Activated CD4-positive, alpha-beta T cell treated with anti-CD3 and anti-CD28 coated beads for 1 hour (primary cell): Measurements from ENCODE around the gene CDH1.
"Not testable (repeated sequence)": the region's sequence is repeated elsewhere in the genome, so short reads cannot be mapped to it uniquely, and the experiment has no call there.

Source experiments
- DNase-seq: peaks from one replicate; pipeline ENCODE4 v3.0.0-alpha.2; 2020

Gene CDH1

GRCh38 chr16:68737046-68737729 is at the start of gene CDH1:
TSS of gene CDH1 (plus strand) at chr16:68737292. CDS start at chr16:68737416, 124 bp downstream.
- DNase-seq = no peak

DNA sequence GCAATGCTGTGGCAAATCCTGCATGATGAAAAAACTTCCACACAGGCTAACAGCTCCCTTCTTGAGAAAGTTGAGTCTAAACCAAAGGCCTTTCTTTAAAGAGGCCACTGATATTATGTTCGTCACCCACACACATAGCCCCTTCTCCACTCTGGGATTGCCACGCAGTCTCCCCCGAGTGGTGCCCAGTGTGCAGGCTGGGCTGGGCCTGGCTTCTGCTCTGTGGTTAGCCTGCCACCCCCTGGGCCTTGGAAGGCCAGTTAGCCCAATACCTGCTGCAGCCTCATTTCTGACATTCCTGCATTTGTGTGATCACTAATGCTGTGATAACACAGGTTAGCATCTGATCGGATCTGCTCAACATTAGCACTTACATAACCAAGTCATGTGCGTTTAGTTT is 47.2 kb upstream of the CDH1 start:
- DNase-seq = no peak

DNA sequence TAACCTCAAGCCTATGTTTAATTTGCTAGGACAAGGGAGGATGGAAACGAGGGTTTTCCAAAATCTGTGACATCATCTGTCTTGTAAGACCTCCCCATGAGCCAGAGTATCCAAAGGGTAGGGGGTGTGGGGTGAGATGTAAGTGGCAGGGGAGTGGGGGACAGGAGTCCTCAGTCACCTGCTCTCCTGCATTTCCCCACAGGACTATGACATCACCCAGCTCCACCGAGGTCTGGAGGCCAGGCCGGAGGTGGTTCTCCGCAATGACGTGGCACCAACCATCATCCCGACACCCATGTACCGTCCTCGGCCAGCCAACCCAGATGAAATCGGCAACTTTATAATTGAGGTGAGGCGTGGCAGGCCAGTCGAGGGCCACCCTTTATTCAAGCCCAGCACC is 41.5 kb upstream of the CDH1 start:
- DNase-seq = no peak

- DNase-seq = no peak
Measured at GRCh38 chr16:68696514-68696913, 40.6 kb upstream of the CDH1 start.

DNA sequence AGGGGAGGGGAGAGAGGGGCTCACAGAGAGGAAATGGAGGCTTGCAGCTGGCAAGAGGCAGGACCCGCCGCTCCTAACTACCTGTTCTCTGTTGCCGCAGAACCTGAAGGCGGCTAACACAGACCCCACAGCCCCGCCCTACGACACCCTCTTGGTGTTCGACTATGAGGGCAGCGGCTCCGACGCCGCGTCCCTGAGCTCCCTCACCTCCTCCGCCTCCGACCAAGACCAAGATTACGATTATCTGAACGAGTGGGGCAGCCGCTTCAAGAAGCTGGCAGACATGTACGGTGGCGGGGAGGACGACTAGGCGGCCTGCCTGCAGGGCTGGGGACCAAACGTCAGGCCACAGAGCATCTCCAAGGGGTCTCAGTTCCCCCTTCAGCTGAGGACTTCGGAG is 39.0 kb upstream of the CDH1 start:
- no peak for DNase-seq

GRCh38 chr16:68700120-68700519 is 37.0 kb upstream of the CDH1 start:
- no peak for DNase-seq

- no peak for DNase-seq
Measured at GRCh38 chr16:68700831-68701230, 36.3 kb upstream of the CDH1 start.

DNA sequence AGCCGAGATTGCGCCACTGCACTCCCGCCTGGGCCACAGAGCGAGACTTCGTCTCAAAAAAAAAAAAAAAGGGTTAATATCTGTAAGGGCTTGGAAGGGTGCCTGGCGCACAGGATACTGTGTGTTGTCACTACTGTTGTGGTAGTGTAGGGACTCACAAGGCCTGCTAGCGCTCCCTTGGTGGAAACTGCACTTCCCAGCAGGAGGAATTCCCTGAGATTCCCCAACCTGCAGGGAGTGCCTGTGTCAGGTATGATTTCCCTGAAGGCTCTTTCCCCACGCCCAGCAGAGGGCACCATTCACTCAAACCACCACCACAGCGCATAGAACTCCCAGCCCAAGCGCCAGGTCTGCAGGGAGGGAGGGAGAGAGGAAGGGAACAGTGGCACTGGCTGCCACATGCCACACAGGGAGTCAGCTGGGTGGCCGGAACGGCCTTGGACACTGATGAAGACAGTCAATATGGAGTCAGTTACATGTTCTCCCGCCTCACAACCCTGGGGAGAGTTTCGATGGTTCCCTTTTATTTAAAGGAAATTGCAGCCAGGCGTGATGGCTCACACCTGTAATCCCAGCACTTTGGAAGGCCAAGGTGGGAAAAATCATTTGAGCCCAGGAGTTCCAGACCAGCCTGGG is 32.7 kb upstream of the CDH1 start:
- DNase-seq = peak; percentile 16

- no peak for DNase-seq
Measured at GRCh38 chr16:68707340-68708152, 29.5 kb upstream of the CDH1 start.

- no peak for DNase-seq
Measured at GRCh38 chr16:68710211-68710610, 26.9 kb upstream of the CDH1 start.

DNA sequence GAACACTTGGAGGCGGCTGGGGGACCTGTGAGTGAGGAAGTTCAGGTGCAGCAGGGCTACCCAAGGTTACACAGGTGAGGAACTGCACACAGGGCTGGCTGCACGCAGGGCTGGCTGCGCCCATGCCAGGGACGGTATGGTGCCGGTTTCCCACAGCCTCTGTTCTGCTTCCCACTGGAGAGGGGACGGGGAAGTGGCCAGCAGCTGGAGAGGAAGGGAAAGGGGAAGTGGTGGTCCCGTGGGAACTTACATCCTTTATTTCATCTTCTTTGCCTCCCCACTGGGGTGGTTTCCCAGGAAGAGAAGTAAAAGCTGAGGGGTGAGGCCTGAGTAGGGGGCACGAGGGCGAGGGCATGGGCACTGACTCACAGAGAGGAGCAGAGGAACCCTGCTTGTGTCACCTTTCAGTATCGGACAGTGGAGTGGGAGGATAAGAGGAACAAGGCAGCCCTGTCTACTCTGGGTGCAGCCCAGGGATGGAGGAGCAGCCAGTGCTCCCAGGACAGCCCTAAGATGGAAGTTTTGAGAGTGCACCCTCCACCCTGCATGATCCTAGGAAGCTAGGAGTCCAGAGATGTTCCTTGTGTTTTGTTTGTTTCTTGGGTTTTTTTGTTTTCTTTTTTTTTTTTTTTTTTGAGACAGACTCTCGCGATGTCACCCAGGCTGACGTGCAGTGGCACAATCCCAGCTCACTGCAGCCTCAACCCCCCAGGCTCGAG is 25.5 kb upstream of the CDH1 start:
- DNase-seq = no peak

GRCh38 chr16:68713361-68713760 is 23.7 kb upstream of the CDH1 start:
- DNase-seq = no peak

- DNase-seq = no peak
Measured at GRCh38 chr16:68715471-68715870, 21.6 kb upstream of the CDH1 start.

DNA sequence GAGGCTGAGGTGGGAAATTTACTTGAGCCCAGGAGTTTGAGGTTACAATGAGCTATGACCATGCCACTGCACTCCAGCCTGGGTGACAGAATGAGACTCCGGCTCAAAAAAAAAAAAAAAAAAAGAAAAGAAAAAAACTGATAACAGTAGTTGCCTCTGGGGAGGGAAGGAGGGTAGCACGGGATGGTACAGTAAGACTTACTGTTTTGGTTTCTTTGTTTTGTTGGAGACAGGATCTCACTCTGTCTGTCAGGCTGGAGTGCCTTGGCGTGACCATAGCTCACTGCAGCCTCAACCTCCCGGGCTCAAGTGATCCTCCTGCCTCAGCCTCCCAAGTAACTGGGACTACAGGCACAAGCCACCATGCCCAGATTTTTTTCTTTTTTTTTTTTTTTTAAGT is 20.6 kb upstream of the CDH1 start:
- DNase-seq = not testable (repeated sequence)

- DNase-seq = no peak
Measured at GRCh38 chr16:68717684-68718083, 19.4 kb upstream of the CDH1 start.

- DNase-seq = no peak
Measured at GRCh38 chr16:68718590-68718989, 18.5 kb upstream of the CDH1 start.

- DNase-seq = no peak
Measured at GRCh38 chr16:68719993-68720489, 17.1 kb upstream of the CDH1 start.

GRCh38 chr16:68722119-68723024 is 14.7 kb upstream of the CDH1 start:
- no peak for DNase-seq

DNA sequence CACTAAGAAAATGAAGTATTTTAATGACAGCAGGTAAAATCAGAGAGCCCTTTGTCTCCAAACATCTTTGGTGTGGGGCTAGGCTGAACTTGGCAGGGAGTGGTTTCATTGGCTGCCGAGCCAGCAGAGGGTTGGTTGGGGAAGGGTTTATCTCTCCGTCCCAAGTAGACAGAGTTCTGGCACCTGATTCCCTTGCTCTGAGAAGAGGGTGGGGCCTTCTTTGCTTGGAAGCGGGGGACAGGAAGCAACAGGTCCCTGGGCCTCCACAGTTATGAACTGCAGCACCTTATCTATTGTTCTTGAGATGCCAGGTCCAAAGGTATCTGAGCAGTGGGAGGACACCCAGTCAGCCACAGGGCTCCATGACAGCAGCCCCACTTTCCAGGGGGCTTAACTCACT is 12.3 kb upstream of the CDH1 start:
- DNase-seq = no peak

GRCh38 chr16:68728523-68728922 is 8.6 kb upstream of the CDH1 start:
- no peak for DNase-seq

DNA sequence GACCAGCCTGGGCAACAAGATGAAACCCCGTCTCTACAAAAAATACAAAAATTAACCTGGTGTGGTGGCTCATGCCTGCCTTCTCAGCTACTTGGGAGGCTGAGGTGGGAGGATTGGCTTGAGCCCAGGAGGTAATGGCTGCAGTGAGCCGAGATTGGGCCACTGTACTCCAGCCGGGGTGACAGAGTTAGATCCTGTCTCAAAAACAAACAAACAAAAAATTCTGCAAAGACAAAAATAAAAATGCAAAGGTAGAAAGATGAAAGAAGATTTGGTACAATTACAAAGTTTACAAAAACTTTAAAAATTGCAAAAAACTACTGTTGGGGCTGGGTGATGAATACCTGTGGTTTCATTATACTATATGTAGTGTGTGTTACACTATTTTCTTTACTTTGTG is 5.5 kb upstream of the CDH1 start:
- no peak for DNase-seq

DNA sequence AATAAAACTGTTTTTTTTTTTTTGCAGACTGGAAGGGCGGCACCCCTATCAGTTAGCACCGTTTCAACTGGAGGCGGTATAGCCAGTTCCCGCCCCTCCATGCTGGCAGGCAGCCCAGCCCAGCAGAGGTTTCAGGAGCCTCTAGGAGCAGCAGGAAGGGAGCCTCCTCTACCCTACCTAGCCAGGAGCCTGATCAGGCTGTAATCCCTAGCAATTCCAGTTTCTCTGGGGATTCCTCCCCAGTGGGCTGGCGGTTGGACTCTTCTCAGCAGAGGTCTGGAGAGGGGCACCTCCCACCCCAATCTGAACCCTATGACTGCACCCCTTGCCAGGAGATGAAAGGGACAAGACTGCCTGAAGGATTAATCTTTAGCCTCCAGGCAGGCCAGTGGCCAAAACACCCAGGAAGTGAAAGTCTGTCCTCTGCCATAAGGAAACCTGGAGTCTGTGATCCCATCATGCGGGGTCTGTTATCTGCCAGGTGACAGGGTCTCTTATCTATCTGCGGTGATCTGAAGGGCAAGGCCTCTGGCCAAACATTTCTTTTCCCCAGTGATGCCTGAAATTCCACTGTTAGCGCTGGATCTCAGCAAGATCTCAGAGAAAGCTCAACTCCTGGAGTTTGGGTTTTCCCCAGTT is 4.9 kb upstream of the CDH1 start:
- no peak for DNase-seq
